CD14-positive monocyte (primary cell): ENCODE results near the gene NEGR1. TPM values are rescaled to one million over a fixed set of nuclear protein-coding genes. Genes with fewer than 3 reads are reported as not detected.

ENCODE experiments used
- DNase-seq, 3 donors: peaks; one replicate each; pipeline ENCODE4 v3.0.0-alpha.2; 2011 to 2022
- H2AFZ ChIP-seq: 2 replicates; pipeline ENCODE4 v1.6.0; 2012; ENCODE audit warnings: mild to moderate bottlenecking, low read depth, low read length, inconsistent platforms; ENCODE audit not compliant: insufficient read depth, poor library complexity, severe bottlenecking
- H3K27ac ChIP-seq, 2 donors: 1 replicate in 1 of 2; 2 replicates in 1 of 2; pipeline ENCODE4 v1.5.1; 2012 to 2013; ENCODE audit warnings: low read length in 2 of 2, control low read depth in 1 of 2, inconsistent platforms in 1 of 2, low read depth in 1 of 2, mild to moderate bottlenecking in 1 of 2
- H3K27me3 ChIP-seq, 2 donors: one replicate each; pipeline versions ENCODE4 v1.6.0 to v1.6.1; 2011 to 2013; ENCODE audit warnings: low read length in 2 of 2; ENCODE audit not compliant: control insufficient read depth in 2 of 2, insufficient read depth in 2 of 2
- H3K36me3 ChIP-seq, 2 donors: replicated peaks in 1 of 2; 1 replicate in 1 of 2; 2 replicates in 1 of 2; pipeline versions ENCODE4 v1.5.1 to v1.6.1; 2012 to 2013; ENCODE audit warnings: low read length in 2 of 2, control low read depth in 1 of 2, inconsistent platforms in 1 of 2, mild to moderate bottlenecking in 1 of 2; ENCODE audit not compliant: insufficient read depth in 2 of 2, control insufficient read depth in 1 of 2
- H3K4me1 ChIP-seq, 2 donors: 1 replicate in 1 of 2; 2 replicates in 1 of 2; pipeline versions ENCODE4 v1.5.1 to v1.6.1; 2012 to 2013; ENCODE audit warnings: low read length in 2 of 2, control low read depth in 1 of 2, inconsistent platforms in 1 of 2, mild to moderate bottlenecking in 1 of 2, moderate library complexity in 1 of 2; ENCODE audit not compliant: insufficient read depth in 2 of 2, control insufficient read depth in 1 of 2
- H3K4me2 ChIP-seq: replicated peaks from 2 replicates; pipeline ENCODE3; 2012; ENCODE audit warnings: low read length, moderate library complexity, mild to moderate bottlenecking; ENCODE audit not compliant: poor library complexity, severe bottlenecking; ENCODE audit errors: extremely low read depth
- H3K4me3 ChIP-seq, 3 experiments: fragments of 200-600 bp in 1 of 3; sonication (generic) in 1 of 3; replicated peaks in 1 of 3; 1 replicate in 2 of 3; 2 replicates in 1 of 3; pipeline ENCODE4 v1.5.1; 2011 to 2013; ENCODE audit warnings: low read length in 3 of 3, mild to moderate bottlenecking in 3 of 3, control low read depth in 2 of 3, low read depth in 2 of 3, inconsistent platforms in 1 of 3, moderate library complexity in 1 of 3
- H3K79me2 ChIP-seq: 2 replicates; pipeline ENCODE4 v1.6.0; 2012; ENCODE audit warnings: mild to moderate bottlenecking, control low read depth, inconsistent platforms, low read length, moderate library complexity; ENCODE audit not compliant: insufficient read depth
- H3K9ac ChIP-seq: 2 replicates; pipeline ENCODE4 v1.6.0; 2017; ENCODE audit warnings: low read length, mild to moderate bottlenecking; ENCODE audit not compliant: insufficient read depth, poor library complexity, severe bottlenecking
- H3K9me3 ChIP-seq, 2 donors: replicated peaks in 1 of 2; 1 replicate in 1 of 2; 2 replicates in 1 of 2; pipeline versions ENCODE4 v1.5.1 to v1.6.1; 2012 to 2013; ENCODE audit warnings: low read length in 2 of 2, control low read depth in 1 of 2; ENCODE audit not compliant: control insufficient read depth in 1 of 2, insufficient read depth in 1 of 2
- H4K20me1 ChIP-seq: 2 replicates; pipeline ENCODE4 v1.6.0; 2012; ENCODE audit warnings: mild to moderate bottlenecking, low read length, control low read depth, moderate library complexity; ENCODE audit not compliant: insufficient read depth
- H3K27ac Mint-ChIP-seq, 7 donors: one replicate each; pipeline ENCODE4 v1.8.0; 2020; ENCODE audit warnings: mild to moderate bottlenecking in 7 of 7, mixed read lengths in 7 of 7, moderate library complexity in 6 of 7, inconsistent platforms in 2 of 7
- H3K27me3 Mint-ChIP-seq, 3 donors: one replicate each; pipeline ENCODE4 v1.8.0; 2021 to 2022; ENCODE audit warnings: low read depth in 3 of 3, mild to moderate bottlenecking in 3 of 3, mixed read lengths in 3 of 3, moderate library complexity in 3 of 3, inconsistent platforms in 1 of 3
- H3K36me3 Mint-ChIP-seq, 2 donors: one replicate each; pipeline ENCODE4 v1.8.0; 2020; ENCODE audit warnings: mixed read lengths in 2 of 2, inconsistent platforms in 1 of 2, mild to moderate bottlenecking in 1 of 2
- H3K4me1 Mint-ChIP-seq: one replicate; pipeline ENCODE4 v1.8.0; 2020; ENCODE audit warnings: mild to moderate bottlenecking, mixed read lengths
- H3K4me3 Mint-ChIP-seq, 2 donors: one replicate each; pipeline ENCODE4 v1.8.0; 2020; ENCODE audit warnings: mild to moderate bottlenecking in 2 of 2, mixed read lengths in 2 of 2, moderate library complexity in 1 of 2
- H3K9me3 Mint-ChIP-seq, 7 donors: one replicate each; pipeline ENCODE4 v1.8.0; 2020 to 2022; ENCODE audit warnings: mixed read lengths in 7 of 7, mild to moderate bottlenecking in 6 of 7, moderate library complexity in 6 of 7, inconsistent platforms in 2 of 7
- CTCF ChIP-seq: fragments of 200-600 bp; IDR thresholded peaks from one replicate; pipeline ENCODE4 v1.8.0; 2022; ENCODE audit warnings: antibody characterized with exemption, mild to moderate bottlenecking
- WGBS: methylation state at CpG from one replicate; pipeline ENCODE4 v1.1.5; 2013; ENCODE audit warnings: missing lambda C conversion rate; ENCODE audit not compliant: insufficient coverage; 5-methylcytosine and 5-hydroxymethylcytosine counted together
- intact Hi-C, 2 donors: fragments of 100-400 bp; cut with micrococcal nuclease; formaldehyde crosslinking; loops; one replicate each; pipeline versions ENCODE4 v1.15.0 to v1.15.1; 2023
- polyA plus RNA-seq, 3 donors: library from polyadenylated mRNA; depleted of rRNA in 1 of 3; unstranded in 2 of 3; stranded (reverse) in 1 of 3; fragments of 300-500 nt in 2 of 3; fragments of >200 nt in 1 of 3; fragmentation: Illumina TruSeq in 2 of 3; gene quantifications; 1 replicate in 2 of 3; 2 replicates in 1 of 3; pipeline ENCODE4 v1.2.3, GENCODE V29; 2012 to 2021

NEGR1 gene
- polyA plus RNA-seq, 3 donors: 0.03 to 0.15 (median 0.13) TPM

- Mint-ChIP-seq H3K4me3 (no peak overlapping the region), H3K9me3 (peaks cover 0 to 3% (median 0%) of the 10 kb centered on the region in 7 donors), H3K4me1 (no peaks in the 10 kb centered on the region), H3K27me3 (no peaks in the 10 kb centered on the region), H3K36me3 (no peaks in the 10 kb centered on the region), H3K27ac (no peak overlapping the region)
- H3K27me3 ChIP-seq: no peaks in the 10 kb centered on the region
- H3K9ac ChIP-seq: no peak overlapping the region
- intact Hi-C loops: no loop called here
- H3K36me3 ChIP-seq: no peaks in the 10 kb centered on the region
- TF ChIP-seq CTCF: no peak
- no peak for DNase-seq
- no peak overlapping the region for H3K27ac ChIP-seq
- no peaks in the 10 kb centered on the region for H3K9me3 ChIP-seq
- H3K4me1 ChIP-seq: no peaks in the 10 kb centered on the region
- no peak overlapping the region for H2AFZ ChIP-seq
- no peak overlapping the region for H3K4me2 ChIP-seq
- no peaks in the 10 kb centered on the region for H4K20me1 ChIP-seq
- no peak overlapping the region for H3K4me3 ChIP-seq
- H3K79me2 ChIP-seq: no peaks in the 10 kb centered on the region
- WGBS: no CpG with 5 or more reads among the region's 2 CpGs
Measured at GRCh38 chr1:71465093-71465492, 817.2 kb downstream of the NEGR1 start.

DNA sequence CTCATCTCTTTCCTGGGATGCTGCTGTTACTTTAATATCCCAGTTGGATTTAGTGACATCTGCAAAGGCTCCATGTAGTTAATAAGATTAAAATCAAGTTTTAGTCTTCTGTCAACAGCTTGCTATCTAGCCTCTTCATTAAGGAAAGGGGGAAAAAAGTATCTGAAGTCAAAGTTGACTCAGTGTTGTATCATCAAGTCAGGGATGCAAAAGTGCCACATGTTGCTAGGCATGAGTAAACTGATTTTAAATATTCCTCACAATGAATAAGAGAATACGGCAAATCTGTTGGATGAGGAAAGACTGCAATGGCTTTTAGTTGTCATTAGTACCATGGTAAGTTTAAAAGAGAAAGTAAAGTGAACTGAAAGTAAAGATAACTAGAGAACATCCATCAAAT, 818.3 kb downstream of the NEGR1 start:
- Mint-ChIP-seq H3K9me3 (peaks cover 0 to 3% (median 0%) of the 10 kb centered on the region in 7 donors), H3K4me3 (no peak overlapping the region), H3K36me3 (no peaks in the 10 kb centered on the region), H3K27me3 (no peaks in the 10 kb centered on the region), H3K27ac (no peak overlapping the region), H3K4me1 (no peaks in the 10 kb centered on the region)
- intact Hi-C loops: no loop called here
- Histone ChIP-seq H4K20me1 (no peaks in the 10 kb centered on the region), H3K27ac (no peak overlapping the region), H3K9me3 (no peaks in the 10 kb centered on the region), H3K9ac (no peak overlapping the region), H3K4me3 (no peak overlapping the region), H3K79me2 (no peaks in the 10 kb centered on the region), H3K36me3 (no peaks in the 10 kb centered on the region), H3K27me3 (no peaks in the 10 kb centered on the region), H3K4me1 (no peaks in the 10 kb centered on the region), H2AFZ (no peak overlapping the region), H3K4me2 (no peak overlapping the region)
- no CpG with 5 or more reads among the region's 1 CpG for WGBS
- DNase-seq: no peak
- no peak for TF ChIP-seq CTCF
